Neural progenitor cell (in vitro differentiated cells): Measurements from ENCODE around the gene CISD3. TPM values are rescaled to one million over a fixed set of nuclear protein-coding genes. Genes with fewer than 3 reads are reported as not detected.

ENCODE experiments used
- DNase-seq: peaks from one replicate; pipeline ENCODE4 v3.0.0-alpha.2; 2016; ENCODE audit warnings: low spot score
- H2AFZ ChIP-seq: fragments of 200-600 bp; sonication (generic); replicated peaks from 2 replicates; pipeline ENCODE4 v1.6.1; 2016; ENCODE audit warnings: antibody characterized with exemption
- H3F3A ChIP-seq: fragments of 200-600 bp; sonication (generic); 2 replicates; pipeline ENCODE4 v1.6.1; 2016; ENCODE audit warnings: antibody characterized with exemption, low read depth
- H3K27ac ChIP-seq: fragments of 200-600 bp; sonication (generic); 2 replicates; pipeline ENCODE4 v1.5.1; 2016; ENCODE audit warnings: mild to moderate bottlenecking
- H3K27me3 ChIP-seq: fragments of 200-600 bp; sonication (generic); 2 replicates; pipeline ENCODE4 v1.6.1; 2016; ENCODE audit warnings: mild to moderate bottlenecking, moderate library complexity
- H3K36me3 ChIP-seq: fragments of 200-600 bp; sonication (generic); 2 replicates; pipeline ENCODE4 v1.5.1; 2016
- H3K4me1 ChIP-seq: fragments of 200-600 bp; sonication (generic); 2 replicates; pipeline ENCODE4 v1.6.1; 2016; ENCODE audit warnings: mixed run types
- H3K4me2 ChIP-seq: fragments of 200-600 bp; sonication (generic); 2 replicates; pipeline ENCODE4 v1.6.1; 2016
- H3K4me3 ChIP-seq: fragments of 200-600 bp; sonication (generic); 2 replicates; pipeline ENCODE4 v1.5.1; 2016
- H3K79me2 ChIP-seq: fragments of 200-600 bp; sonication (generic); 2 replicates; pipeline ENCODE4 v1.6.1; 2016; ENCODE audit warnings: low read depth
- H3K9ac ChIP-seq: fragments of 200-600 bp; sonication (generic); 2 replicates; pipeline ENCODE4 v1.6.1; 2016
- H3K9me3 ChIP-seq: fragments of 200-600 bp; sonication (generic); 2 replicates; pipeline ENCODE4 v1.5.1; 2016; ENCODE audit warnings: low read depth
- H4K20me1 ChIP-seq: fragments of 200-600 bp; sonication (generic); 2 replicates; pipeline ENCODE4 v1.6.1; 2016; ENCODE audit warnings: low read depth
- H3K27ac Mint-ChIP-seq: 3 replicates; pipeline ENCODE4 v1.8.0; 2021; ENCODE audit warnings: mixed read lengths
- H3K27me3 Mint-ChIP-seq: 2 replicates; pipeline ENCODE4 v1.8.0; 2022; ENCODE audit warnings: low read depth, mild to moderate bottlenecking, inconsistent platforms, moderate library complexity, mixed read lengths; ENCODE audit not compliant: insufficient read depth
- H3K36me3 Mint-ChIP-seq: 3 replicates; pipeline ENCODE4 v1.8.0; 2021; ENCODE audit warnings: mixed read lengths
- H3K4me1 Mint-ChIP-seq: 3 replicates; pipeline ENCODE4 v1.8.0; 2021; ENCODE audit warnings: mixed read lengths
- H3K4me3 Mint-ChIP-seq: 3 replicates; pipeline ENCODE4 v1.8.0; 2021; ENCODE audit warnings: mild to moderate bottlenecking, moderate library complexity, mixed read lengths
- H3K9me3 Mint-ChIP-seq: 3 replicates; pipeline ENCODE4 v1.8.0; 2020; ENCODE audit warnings: mixed read lengths
- EZH2 ChIP-seq: fragments of 200-600 bp; sonication (generic); IDR thresholded peaks from 2 replicates; pipeline ENCODE4 v1.6.1; 2017; ENCODE audit warnings: antibody characterized with exemption, mild to moderate bottlenecking, moderate library complexity
- EZH2phosphoT487 ChIP-seq: fragments of 200-600 bp; sonication (generic); IDR thresholded peaks from 2 replicates; pipeline ENCODE4 v1.6.1; 2017; ENCODE audit warnings: antibody characterized with exemption
- microRNA-seq: library from miRNA; unstranded; fragments of <30 nt; microRNA quantifications from one replicate; pipeline ENCODE4, GENCODE V29; 2016
- small RNA-seq: library from RNA; depleted of rRNA; stranded (forward); fragments of <200 nt; gene quantifications from one replicate; pipeline ENCODE3, GENCODE V24; 2015
- total RNA-seq: library from RNA; depleted of rRNA; stranded (reverse); fragments of >200 nt; gene quantifications from 2 replicates; pipeline ENCODE4 v1.2.3, GENCODE V29; 2015; ENCODE audit warnings: low replicate concordance
- TF ChIP-seq, protein P1 (sequence below): fragments of 200-600 bp; sonication (generic); IDR thresholded peaks from 2 replicates; pipeline ENCODE4 v1.5.1; 2017; ENCODE audit warnings: antibody characterized with exemption, mild to moderate bottlenecking

The CISD3 gene
- total RNA-seq, 1 donor from 2014 or later = 0.60 TPM

GRCh38 chr17:38783227-38783626 is 53.1 kb downstream of the CISD3 start:
- Mint-ChIP-seq H3K27ac (no peak overlapping the region), H3K9me3 (no peaks in the 10 kb centered on the region), H3K4me3 (no peak overlapping the region), H3K36me3 (peaks cover 27% of the 10 kb centered on the region), H3K27me3 (peaks cover 10% of the 10 kb centered on the region), H3K4me1 (no peaks in the 10 kb centered on the region)
- Histone ChIP-seq H3F3A (peaks cover under 1% of the 10 kb centered on the region), H3K9ac (no peak overlapping the region), H3K79me2 (peaks cover 17% of the 10 kb centered on the region), H3K4me2 (no peak overlapping the region), H3K27me3 (no peaks in the 10 kb centered on the region), H2AFZ (no peak overlapping the region), H3K4me1 (no peaks in the 10 kb centered on the region), H3K9me3 (no peaks in the 10 kb centered on the region), H3K4me3 (no peak overlapping the region), H3K36me3 (no peaks in the 10 kb centered on the region), H4K20me1 (peaks cover 28% of the 10 kb centered on the region), H3K27ac (no peak overlapping the region)
- TF ChIP-seq EZH2 (no peak), EZH2phosphoT487 (no peak)
- TF ChIP-seq, protein P1, sequence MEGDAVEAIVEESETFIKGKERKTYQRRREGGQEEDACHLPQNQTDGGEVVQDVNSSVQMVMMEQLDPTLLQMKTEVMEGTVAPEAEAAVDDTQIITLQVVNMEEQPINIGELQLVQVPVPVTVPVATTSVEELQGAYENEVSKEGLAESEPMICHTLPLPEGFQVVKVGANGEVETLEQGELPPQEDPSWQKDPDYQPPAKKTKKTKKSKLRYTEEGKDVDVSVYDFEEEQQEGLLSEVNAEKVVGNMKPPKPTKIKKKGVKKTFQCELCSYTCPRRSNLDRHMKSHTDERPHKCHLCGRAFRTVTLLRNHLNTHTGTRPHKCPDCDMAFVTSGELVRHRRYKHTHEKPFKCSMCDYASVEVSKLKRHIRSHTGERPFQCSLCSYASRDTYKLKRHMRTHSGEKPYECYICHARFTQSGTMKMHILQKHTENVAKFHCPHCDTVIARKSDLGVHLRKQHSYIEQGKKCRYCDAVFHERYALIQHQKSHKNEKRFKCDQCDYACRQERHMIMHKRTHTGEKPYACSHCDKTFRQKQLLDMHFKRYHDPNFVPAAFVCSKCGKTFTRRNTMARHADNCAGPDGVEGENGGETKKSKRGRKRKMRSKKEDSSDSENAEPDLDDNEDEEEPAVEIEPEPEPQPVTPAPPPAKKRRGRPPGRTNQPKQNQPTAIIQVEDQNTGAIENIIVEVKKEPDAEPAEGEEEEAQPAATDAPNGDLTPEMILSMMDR = no peak
- no peak for DNase-seq

Small RNA genes within 50 kb of the gene (microRNA-seq; reads per million reads assigned to microRNA genes)
- not detected for gene MIR4726
- not detected for gene MIR4734

Small RNA genes within 50 kb of the gene (small RNA-seq; reads per million reads assigned to genes)
- gene MIR4726 = not detected
- not detected for gene MIR4734
- 0.20 reads per million for gene RNA5SP440
- gene RNU6-866P = not detected

Other genes starting within 250 kb of the CISD3 start
- 3.8 and 15.6 TPM in 2 replicates for gene SRCIN1, start 124.4 kb upstream of the CISD3 start, total RNA-seq
- 8.0 and 19.3 TPM in 2 replicates for gene EPOP, start 55.4 kb upstream of the CISD3 start, total RNA-seq
- 7.4 and 24.4 TPM in 2 replicates for gene MLLT6, start 25.1 kb upstream of the CISD3 start, total RNA-seq
- gene PCGF2, start 18.0 kb downstream of the CISD3 start, total RNA-seq = 16.7 and 23.8 TPM in 2 replicates
- 127 and 141 TPM in 2 replicates for gene PSMB3, start 22.4 kb downstream of the CISD3 start, total RNA-seq
- 45.6 and 81.1 TPM in 2 replicates for gene PIP4K2B, start 69.2 kb downstream of the CISD3 start, total RNA-seq
- 15.2 and 19.2 TPM in 2 replicates for gene CWC25, start 95.0 kb downstream of the CISD3 start, total RNA-seq
- 1,779 and 3,404 TPM in 2 replicates for gene RPL23, start 123.4 kb downstream of the CISD3 start, total RNA-seq
- gene LASP1, start 139.7 kb downstream of the CISD3 start, total RNA-seq = 45.2 and 85.1 TPM in 2 replicates
- not detected in 2 replicates for gene FBXO47, start 237.1 kb downstream of the CISD3 start, total RNA-seq